NCI-H1105 (cell line): ENCODE data around the gene HEXD.

Source experiments
- DNase-seq: peaks from one replicate; lab custom pipeline; 2025; lab: John Stamatoyannopoulos, UW

Gene HEXD

DNA sequence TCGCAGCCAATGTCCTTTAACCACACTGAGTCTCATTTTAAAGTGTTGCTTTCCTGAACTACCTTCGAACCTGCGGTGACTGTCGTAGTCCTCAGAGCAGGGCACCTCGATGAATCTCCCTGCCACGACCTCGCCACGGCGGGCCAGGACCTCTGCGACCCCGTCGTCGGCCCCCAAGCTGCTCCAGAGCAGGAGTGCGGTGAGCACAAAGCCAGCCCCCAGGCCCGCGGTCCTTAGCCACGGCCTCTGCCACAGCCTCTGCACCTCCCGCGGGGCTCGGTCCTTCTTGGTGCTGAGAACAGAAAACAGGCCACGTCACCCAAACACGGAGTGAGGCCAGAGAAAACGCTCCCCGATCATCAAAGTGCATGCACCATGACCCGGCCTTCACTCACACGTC, 2.8 kb upstream of the HEXD start:
- DNase-seq, result no peak

DNA sequence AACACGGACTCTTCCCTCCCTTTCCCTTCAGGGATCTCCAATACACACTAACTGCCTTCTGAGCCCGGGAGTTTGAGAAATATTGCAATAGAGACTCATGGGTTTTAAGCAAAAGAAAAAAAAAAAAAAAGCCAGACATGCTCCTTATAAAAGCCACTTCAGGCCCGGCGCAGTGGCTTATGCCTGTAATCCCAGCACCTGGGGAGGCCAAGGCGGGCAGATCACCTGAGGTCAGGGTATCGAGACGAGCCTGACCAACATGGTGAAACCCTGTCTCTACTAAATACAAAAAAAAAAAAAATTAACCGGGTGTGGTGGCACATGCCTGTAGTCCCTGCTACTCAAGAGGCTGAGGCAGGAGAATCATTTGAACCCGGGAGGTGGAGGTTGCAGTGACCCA, 2.4 kb upstream of the HEXD start:
- DNase-seq, result no peak

DNA sequence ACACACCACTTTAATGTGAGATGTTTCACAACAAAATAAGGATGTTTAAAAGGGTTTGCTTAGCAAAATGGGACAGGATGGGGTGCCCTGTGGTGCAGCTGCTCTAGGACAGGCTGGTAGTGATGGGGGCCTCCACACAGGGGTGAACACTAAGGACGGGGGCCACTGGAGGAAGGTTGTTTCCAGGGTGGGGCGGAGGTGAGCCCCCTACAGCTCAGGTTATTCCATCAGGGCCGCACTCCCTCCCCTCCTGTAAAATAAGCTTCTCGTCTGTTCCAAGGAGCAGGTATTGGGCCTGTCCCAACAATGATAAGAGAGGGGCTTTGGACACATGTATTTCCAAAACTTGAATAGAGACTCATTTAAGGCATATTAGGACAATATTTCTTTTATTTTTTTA, 1.9 kb upstream of the HEXD start:
- DNase-seq, result no peak

DNA sequence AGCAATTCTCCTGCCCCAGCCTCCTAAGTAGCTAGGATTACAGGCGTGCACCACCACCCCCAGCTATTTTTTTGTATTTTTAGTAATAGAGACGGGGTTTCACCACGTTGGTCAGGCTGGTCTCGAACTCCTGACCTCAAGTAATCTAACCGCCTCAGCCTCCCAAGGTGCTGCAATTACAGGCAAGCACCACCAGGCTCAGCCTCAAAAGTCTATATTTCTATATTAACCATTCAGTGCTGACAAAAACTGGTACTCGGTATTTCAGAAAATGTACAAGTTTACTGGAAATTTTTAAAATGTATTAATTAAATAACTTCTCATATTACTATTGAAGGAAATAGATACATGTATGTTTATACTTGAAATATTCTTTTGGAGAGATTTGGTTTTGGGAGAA, 1.4 kb upstream of the HEXD start:
- DNase-seq, result no peak

DNA sequence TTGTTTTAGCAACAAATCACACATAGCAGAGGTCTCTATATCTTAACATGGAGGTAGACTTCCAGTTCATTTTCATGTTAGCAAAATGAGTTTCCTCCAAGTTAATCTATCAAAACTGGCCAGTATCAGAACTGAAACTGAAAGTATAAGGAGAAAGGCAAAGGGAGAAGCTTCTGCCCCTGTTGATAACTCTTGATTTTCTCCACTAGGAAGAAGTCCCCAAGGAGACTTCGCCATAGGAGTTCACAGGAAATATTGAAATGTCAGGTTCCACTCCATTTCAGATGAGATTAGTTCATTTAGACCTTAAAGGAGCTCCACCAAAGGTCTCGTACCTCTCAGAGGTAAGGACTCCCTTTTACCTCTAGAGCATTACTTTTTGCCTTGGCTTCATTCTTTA, 1.4 kb downstream of the HEXD start:
- DNase-seq, result no peak

DNA sequence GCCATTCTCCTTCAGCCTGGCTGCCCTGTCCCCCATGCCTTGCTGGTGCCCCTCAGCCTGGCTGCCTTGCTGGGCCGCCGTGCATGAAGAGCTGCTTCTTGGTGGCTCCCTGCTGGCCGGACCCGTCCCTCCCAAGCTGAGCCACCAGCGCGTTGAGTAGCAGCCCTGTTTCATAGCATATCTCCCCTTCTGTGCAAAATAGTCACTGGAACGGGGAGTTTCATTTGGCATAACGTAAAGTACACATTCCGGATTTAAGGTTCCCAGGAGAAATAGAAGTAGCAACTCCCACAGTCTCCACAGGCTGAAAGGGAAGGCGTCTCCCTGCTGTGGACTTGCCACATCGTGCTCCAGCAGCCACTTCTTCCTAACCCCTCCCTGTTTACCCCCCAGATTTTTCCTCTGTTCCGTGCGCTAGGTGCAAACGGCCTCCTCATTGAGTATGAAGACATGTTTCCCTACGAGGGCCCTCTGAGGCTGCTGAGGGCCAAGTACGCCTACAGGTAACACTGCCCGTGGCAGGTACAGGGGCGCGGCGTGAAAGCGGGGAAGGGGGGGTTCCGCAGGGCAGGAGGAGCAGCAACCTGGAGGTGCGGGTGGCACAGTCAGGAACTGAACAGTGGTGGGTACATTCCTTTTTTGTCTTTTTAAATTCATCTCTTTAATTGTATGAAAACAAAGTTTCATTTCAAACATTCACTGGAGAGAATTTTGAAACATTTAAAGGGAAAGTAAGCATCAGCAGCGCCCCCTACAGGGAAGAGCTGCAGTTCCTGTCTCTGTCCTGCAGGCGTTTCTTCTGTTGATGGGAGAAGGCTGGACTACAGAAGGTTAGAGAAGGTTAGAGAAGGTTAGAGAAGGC, 6.1 kb downstream of the HEXD start:
- no peak for DNase-seq

DNA sequence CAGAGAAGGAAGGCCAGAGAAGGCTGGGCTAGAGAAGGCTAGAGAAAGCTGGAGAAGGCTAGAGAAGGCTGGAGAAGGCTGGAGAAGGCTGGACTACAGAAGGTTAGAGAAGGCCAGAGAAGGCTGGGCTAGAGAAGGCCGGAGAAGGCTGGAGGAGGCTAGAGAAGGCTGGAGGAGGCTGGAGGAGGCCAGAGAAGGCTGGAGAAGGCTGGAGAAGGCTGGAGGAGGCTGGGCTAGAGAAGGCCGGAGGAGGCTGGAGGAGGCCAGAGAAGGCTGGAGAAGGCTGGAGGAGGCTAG, 6.7 kb downstream of the HEXD start:
- DNase-seq, result no peak

DNA sequence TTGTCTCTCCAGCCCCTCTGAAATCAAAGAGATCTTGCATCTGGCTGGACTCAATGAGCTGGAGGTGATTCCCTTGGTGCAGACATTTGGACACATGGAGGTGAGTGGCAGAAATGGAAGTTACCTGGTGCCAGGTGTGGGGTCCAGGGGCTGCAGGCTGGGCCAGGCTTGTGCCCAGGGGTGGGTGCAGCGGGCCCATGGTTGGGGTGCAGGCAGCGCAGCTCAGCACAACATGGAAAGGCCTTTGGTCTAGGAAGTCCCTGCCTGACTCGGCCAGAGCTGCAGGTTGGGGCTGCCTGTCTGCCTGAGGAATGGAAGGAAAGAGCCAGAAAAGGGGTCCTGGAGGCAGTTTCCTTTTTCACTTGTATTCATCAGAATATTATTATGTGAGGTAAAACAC, 10.4 kb downstream of the HEXD start:
- DNase-seq, result no peak

DNA sequence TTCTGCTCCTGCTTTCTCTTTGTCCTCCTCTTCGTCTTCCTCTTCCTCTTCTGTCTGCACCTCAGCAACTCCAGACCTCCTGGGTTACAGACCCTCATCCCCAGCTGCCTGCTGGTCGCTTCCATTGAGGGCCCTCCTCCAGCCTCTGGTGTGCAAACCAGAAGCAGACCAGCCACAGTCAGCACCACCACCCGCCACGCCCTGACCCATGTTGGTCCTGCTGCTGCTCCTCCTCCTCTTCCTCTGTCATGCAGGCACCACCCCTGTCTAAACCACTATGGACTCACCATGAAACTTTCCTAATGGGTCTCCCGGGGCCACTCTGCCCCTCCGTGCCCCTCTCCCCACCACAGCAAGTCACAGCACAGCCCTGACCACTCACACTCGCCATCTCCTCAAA, 11.7 kb downstream of the HEXD start:
- DNase-seq, result no peak

DNA sequence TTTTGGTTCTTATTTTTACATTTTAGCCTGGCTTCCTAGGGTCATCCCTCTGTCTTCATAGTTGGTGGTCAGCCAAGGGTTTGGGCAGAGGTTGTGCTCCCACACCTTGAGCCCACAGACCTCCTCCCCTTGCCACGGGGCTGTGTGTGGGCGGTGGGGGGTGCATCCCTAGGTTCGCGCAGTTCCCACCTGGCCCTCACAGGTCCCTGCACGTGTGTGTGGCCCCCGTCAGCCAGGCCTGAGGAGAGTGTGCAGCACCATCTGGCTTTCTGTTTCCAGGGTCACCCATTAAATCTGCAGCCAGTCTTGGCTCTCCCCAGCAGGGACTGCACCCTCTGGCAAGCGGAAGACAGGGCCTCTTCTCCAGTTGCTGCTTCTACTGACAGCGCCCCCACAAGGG, 13.9 kb downstream of the HEXD start:
- no peak for DNase-seq

DNA sequence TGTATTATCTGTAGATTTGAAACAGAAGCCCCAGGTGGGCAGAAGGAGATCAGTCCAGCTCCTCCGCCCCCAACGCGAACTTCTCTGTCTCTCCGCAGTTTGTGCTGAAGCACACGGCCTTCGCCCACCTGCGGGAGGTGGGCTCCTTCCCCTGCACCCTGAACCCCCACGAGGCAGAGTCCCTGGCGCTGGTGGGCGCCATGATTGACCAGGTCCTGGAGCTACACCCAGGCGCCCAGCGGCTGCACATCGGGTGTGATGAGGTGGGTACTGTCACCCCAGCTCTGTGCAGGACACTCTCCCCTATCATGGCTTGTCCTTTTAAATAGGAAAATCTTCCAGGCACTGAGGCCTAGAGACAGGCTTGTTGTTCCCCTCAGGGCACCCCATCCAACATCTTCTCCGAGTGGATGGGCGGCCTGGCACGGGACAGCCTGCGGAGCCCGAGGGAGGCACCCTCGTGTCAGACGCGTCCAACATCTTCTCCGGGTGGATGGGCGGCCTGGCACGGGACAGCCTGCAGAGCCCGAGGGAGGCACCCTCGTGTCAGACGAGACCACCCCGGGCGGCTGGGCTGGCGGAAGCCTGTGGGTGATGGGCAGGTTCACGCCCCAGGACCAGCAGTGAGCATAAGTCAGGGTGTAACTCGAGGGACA, 15.5 kb downstream of the HEXD start:
- DNase-seq, result no peak

DNA sequence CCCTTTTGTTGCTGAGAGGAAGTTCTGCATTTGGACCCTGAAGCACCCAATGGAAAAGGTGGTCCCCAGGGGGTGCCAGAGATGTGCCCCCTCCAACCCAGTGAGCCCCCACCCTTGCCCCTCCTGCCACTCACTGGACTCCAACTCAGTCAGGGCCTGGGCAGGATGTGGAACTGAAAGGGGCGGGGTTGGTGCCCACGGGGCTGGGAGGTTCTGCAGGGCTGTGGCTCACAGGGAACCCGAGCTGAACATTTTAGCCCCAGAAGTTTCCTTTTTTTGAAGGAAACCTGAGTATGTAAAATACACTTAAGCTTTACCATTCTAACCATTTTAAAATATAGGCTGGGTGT, 16.0 kb downstream of the HEXD start:
- DNase-seq, result no peak

DNA sequence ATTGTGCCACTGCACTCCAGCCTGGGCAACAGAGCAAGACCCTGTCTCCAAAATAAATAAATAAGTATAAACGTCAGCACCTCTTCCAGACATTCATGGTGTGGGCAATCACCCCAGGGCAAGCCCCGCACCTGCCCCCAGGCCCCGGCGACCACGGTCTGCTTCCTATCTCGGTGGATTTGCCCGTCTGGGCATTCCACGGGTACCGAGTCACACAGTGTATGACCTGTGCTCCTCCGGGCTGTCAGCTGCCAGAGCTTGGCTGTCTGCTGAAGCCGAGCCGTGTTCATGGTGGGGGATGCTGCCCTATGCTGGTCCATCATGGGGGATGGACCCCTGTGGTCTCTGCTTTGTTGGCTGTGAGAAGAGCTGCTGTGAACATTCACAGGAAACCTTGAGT, 17.0 kb downstream of the HEXD start:
- no peak for DNase-seq

DNA sequence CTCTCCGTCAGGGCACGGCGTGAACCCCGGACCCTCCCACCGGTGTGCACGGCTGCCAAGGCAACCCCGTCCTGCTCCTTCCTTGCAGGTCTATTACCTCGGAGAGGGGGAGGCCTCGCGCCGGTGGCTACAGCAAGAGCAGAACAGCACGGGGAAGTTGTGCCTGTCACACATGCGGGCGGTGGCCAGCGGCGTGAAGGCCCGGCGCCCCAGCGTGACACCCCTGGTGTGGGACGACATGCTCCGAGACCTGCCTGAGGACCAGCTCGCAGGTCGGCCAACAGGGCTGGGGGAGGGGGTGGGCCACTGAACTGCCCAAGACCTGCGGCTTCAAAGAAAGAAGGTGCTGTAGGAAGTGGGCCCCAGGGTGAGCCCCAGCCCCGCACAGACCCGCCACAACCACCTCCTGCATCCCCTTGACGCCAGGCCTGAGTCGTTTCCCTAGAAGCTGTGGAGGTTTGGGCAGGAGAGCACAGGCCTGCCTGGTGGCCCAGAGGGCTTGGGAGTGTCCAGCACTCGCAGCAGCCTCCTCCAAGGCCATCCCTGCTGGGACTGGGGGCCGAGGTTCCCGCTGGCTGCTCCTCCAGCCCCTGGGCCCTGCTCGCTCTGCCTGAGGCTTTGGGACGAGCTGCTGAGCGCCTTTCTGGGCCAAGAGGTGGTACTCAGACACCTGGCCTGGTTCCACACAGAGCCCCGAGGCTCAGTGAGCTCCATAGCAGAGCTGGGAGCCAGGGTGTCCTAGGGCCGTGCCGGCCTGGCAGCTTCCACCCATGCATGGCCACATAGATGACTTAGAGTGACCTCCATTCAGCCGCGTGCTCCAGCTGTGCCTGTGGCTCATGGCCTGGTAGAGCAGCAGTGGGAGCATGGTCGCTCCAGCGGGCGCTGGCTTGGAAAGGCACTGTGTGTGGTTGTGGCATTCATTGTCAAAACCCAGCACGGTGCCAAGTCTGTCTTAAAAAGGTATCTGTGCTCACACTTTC, 17.7 kb downstream of the HEXD start:
- no peak for DNase-seq

DNA sequence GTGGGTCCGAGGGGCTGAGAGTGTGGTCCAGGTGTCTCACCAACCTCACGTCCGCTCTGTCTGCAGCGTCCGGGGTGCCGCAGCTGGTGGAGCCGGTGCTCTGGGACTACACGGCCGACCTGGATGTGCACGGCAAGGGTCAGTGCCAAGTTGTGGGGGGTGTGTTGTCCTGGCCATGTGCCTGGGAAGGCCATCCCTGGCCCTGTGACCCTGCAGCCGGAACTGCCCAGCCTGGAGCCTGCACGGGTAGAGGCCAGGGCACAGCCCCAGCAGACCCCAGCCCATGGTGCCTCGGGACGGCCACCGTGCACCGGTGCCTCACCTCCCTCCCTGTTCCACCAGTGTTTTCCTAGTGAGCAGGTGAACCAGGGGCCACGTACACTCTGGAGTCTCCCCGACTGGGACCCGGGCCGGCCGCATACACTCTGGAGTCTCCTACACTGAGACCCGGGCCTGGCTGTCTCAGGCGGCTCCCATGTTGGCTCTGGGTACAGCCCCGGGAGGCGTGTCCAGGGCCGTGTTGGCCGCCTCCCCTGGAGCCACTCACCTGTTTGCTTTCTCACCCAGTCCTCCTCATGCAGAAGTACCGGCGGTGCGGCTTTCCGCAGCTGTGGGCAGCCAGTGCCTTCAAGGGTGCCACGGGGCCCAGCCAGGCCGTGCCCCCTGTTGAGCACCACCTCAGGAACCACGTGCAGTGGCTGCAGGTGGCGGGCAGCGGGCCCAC, 18.6 kb downstream of the HEXD start:
- no peak for DNase-seq

DNA sequence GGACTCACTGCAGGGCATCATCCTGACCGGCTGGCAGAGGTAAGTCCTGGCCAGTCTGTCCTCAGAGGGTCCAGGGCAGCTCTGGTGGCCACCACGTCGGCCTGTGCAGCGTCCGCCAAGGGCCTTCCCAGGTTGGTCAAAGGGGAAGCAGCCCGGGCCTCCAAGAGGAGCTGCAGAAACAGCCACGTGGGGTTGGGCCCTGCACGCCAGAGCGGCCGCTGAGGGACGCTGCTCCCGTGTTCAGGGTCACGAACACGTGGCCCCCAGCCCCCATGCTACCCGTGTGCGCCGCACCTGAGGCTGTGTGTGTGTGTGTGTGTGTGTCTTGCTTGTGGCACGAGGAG, 19.1 kb downstream of the HEXD start:
- no peak for DNase-seq

DNA sequence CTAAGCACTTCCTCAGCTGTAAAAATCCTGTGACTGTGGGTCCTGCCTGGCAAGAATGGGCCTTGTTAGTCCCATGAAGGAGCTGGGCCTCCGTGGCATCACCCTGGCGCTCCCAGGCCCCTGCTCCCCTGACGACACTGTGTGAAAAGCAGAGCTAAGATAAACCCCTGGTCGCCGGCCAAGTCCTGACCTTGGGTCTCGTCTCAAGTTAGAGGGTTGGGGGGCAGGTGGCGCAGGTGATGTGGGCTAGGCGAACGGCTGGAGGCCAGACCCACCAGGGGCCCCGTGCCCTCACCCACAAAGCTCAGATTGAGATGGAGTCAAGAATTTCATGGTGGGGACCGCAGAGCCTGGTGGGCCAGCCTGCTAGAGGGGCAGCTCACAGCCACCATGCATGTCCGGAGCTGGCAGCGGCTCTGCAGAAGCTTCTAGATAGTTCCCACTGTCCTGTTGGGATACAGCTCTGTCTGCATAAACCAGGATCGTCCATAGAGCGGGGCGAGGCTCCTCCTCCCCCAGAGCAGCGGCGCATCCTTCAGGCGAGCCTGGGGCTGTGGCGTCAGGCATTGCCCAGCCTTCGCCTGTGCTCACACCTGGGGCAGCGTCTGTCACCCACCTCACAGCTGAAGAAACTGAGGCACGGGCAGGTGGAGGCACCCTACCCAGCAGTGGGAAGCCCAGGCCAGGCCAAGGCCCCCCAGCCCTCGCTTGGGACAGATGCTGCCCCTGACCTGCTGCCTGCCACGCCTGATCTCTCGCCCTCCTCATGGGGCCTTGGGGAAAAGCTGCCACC, 20.4 kb downstream of the HEXD start:
- no peak for DNase-seq

DNA sequence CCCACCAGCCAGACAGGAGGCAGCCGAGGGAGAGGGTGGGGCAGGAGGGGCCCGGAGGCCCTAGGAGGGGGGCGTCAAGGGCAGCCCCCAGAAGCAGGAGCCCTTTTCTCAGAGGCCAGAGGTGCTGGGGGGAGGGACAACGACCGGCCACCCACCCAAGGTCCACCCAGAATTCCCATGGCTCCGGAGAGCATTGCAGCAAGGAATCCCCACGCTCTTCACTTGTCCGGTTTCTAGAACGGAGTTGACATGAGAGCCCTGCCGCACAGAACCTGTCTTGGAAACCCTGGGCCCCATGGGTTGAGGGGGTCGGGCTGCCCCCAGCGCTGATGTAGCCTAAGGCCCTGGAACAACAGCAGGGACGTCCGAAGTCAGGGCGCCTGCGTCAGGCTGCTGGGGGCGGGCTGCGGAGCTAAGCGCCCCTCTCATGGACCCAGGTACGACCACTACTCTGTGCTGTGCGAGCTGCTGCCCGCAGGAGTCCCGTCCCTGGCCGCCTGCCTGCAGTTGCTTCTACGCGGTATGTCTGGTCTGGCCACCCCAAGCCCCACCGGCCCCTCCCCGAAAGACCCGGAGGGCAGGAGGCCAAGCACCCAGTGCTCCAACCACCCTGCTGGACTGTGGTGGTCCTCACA, 21.2 kb downstream of the HEXD start:
- DNase-seq, result no peak

DNA sequence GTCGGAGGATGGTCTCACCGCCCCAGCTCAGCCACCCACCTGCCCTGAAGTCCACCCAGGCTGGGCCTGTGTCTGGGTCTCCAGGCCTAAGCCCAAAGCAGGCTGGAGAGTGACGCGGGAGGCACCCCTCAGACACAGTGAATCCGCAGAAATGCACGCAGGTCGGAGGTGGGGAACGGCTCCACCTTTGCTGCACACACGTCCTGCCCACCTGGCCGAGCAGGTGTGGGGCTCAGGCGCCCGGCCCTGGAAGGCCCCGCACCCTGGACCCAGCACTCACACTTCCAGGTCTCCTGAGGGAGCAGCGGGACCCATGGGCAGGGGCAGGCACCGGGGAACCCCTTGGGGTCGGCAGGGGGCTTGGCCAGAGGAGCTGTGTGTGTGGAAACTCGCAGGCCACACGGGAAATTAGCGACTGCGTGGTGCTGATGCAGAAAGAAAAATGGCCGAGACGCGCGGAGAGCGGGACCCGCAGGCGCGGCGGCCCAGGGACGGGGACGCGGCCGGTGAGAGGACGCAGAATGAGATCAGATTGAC, 21.8 kb downstream of the HEXD start:
- no peak for DNase-seq

DNA sequence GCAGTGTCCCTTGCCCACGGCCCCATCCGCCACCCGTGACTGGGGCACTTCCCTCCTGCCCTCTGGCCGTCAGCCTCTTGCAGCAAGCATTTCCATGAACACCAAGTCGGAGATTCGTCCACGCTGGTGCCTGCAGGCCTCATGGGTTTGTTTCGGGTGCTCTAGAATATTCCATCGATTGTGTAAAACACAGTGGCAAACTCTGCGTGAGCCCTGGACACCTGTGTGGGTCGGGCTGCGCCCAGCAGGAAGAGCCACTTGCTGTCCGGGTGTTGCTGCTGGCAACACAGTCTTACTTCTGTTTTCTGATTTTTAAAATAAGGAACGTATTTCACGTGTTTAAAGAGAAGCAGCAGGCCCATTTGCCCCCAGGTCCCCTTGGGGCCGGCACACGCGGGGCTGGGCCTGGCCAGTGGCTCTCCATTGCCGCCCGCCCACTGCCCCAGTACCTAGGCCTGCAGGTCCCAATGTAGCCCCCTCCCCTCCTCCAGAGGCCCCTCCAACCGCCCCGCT, 22.4 kb downstream of the HEXD start:
- no peak for DNase-seq
